Measurements from ENCODE around the gene TAS2R1. TPM values are rescaled to one million over a fixed set of nuclear protein-coding genes. Genes with fewer than 3 reads are reported as not detected.

TAS2R1 gene
- total and polyA plus RNA-seq, 5 donors from 2014 or later: not detected

Other genes with a start within 250 kb of the TAS2R1 start
- gene SEMA5A, start 84.3 kb downstream of the TAS2R1 start, total RNA-seq: 2.8 TPM
- gene SEMA5A, start 84.3 kb downstream of the TAS2R1 start, polyA plus RNA-seq: under 1 TPM in 2 of 4 donors, not detected in 2; 0.22 to 0.31 TPM

All from CD4-positive, CD25-positive, alpha-beta regulatory T cell (primary cell).